ENCODE data around the gene ACACB.

DNA sequence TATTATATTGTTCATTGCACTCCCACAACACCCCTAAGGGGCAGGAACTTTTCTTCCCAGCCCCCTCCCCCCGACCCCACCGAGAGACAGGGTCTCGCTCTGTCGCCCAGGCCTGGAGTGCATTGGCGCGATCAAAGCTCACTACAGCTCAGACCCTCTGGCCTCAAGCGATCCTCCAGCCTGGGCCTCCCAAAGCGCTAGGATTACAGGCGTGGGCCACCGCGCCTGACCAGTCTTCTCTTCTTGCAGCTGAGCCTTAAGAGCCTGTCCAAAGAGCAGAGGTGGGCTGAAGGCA, 19.3 kb upstream of the ACACB start:
- TF ChIP-seq, protein P1, sequence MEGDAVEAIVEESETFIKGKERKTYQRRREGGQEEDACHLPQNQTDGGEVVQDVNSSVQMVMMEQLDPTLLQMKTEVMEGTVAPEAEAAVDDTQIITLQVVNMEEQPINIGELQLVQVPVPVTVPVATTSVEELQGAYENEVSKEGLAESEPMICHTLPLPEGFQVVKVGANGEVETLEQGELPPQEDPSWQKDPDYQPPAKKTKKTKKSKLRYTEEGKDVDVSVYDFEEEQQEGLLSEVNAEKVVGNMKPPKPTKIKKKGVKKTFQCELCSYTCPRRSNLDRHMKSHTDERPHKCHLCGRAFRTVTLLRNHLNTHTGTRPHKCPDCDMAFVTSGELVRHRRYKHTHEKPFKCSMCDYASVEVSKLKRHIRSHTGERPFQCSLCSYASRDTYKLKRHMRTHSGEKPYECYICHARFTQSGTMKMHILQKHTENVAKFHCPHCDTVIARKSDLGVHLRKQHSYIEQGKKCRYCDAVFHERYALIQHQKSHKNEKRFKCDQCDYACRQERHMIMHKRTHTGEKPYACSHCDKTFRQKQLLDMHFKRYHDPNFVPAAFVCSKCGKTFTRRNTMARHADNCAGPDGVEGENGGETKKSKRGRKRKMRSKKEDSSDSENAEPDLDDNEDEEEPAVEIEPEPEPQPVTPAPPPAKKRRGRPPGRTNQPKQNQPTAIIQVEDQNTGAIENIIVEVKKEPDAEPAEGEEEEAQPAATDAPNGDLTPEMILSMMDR (conservative IDR thresholded peaks at IDR 0.05; ENCODE audit: low read depth, low read length) = no peak
- no peak for TF ChIP-seq EZH2 (IDR thresholded peaks at IDR 0.05; ENCODE audit: low read length, unreplicated experiment)
